Erythroblast (primary cell): ENCODE data around the gene ZCCHC24.

Source experiments
- DNase-seq, 2 experiments: peaks; one replicate each; lab custom pipeline; 2025; lab: John Stamatoyannopoulos, UW
- GATA1 ChIP-seq: IDR thresholded peaks from 2 replicates; pipeline ENCODE4 v1.6.1; 2011; ENCODE audit warnings: low read depth, mild to moderate bottlenecking, control low read depth, low read length, moderate library complexity
- POLR2A ChIP-seq: IDR thresholded peaks from 2 replicates; pipeline ENCODE4 v1.6.1; 2011; ENCODE audit warnings: mild to moderate bottlenecking, low read length

Gene ZCCHC24

GRCh38 chr10:79376078-79376628 lies 69.3 kb downstream of the ZCCHC24 start:
- no peak for TF ChIP-seq POLR2A
- no peak for TF ChIP-seq GATA1
- no peak for DNase-seq

- peak in 1 of 2 experiments; percentile 7 for DNase-seq
- TF ChIP-seq GATA1: no peak
- no peak for TF ChIP-seq POLR2A
These were observed 69.9 kb downstream of the ZCCHC24 start for GRCh38 chr10:79375321-79376077.

GRCh38 chr10:79374312-79375191 lies 70.9 kb downstream of the ZCCHC24 start:
- peak; percentile 72 to 83 for DNase-seq
- TF ChIP-seq POLR2A (no peak), GATA1 (no peak)

GRCh38 chr10:79372871-79373270 lies 72.6 kb downstream of the ZCCHC24 start:
- no peak for DNase-seq
- TF ChIP-seq POLR2A (no peak), GATA1 (no peak)

- no peak for TF ChIP-seq POLR2A
- TF ChIP-seq GATA1: no peak
- DNase-seq: no peak
These were observed 77.8 kb downstream of the ZCCHC24 start for GRCh38 chr10:79367426-79368189.

- DNase-seq: no peak
- TF ChIP-seq POLR2A (no peak), GATA1 (no peak)
These were observed 83.6 kb downstream of the ZCCHC24 start for GRCh38 chr10:79361726-79362397.

GRCh38 chr10:79360499-79361342 lies 84.7 kb downstream of the ZCCHC24 start:
- TF ChIP-seq GATA1: no peak
- TF ChIP-seq POLR2A: no peak

GRCh38 chr10:79359816-79360498 lies 85.5 kb downstream of the ZCCHC24 start:
- no peak for TF ChIP-seq POLR2A

More at GRCh38 chr10:79360499-79361342, 84.7 kb downstream of the ZCCHC24 start:
- no peak for DNase-seq

GRCh38 chr10:79358811-79359210 lies 86.6 kb downstream of the ZCCHC24 start:
- TF ChIP-seq POLR2A: no peak
- no peak for TF ChIP-seq GATA1
- no peak for DNase-seq

More at GRCh38 chr10:79359816-79360498, 85.5 kb downstream of the ZCCHC24 start:
- no peak for DNase-seq

- no peak for DNase-seq
- TF ChIP-seq GATA1 (no peak), POLR2A (no peak)
These were observed 88.2 kb downstream of the ZCCHC24 start for GRCh38 chr10:79357180-79357579.

- DNase-seq: no peak
- TF ChIP-seq POLR2A (no peak), GATA1 (no peak)
These were observed 89.3 kb downstream of the ZCCHC24 start for GRCh38 chr10:79356104-79356503.
